Mononuclear cell (primary cell): ENCODE data around the gene YES1. TPM values are rescaled to one million over a fixed set of nuclear protein-coding genes. Genes with fewer than 3 reads are reported as not detected.
"Not testable (repeated sequence)": the region's sequence is repeated elsewhere in the genome, so short reads cannot be mapped to it uniquely, and the experiment has no call there.

Experiments used
- H3K27me3 ChIP-seq: 2 replicates; pipeline ENCODE4 v1.6.0; 2011; ENCODE audit warnings: low read length, control low read depth; ENCODE audit not compliant: insufficient read depth
- H3K4me1 ChIP-seq: 2 replicates; pipeline ENCODE4 v1.5.1; 2011; ENCODE audit warnings: mild to moderate bottlenecking, low read length, control low read depth; ENCODE audit not compliant: insufficient read depth
- H3K4me3 ChIP-seq: 2 replicates; pipeline ENCODE4 v1.5.1; 2011; ENCODE audit warnings: mild to moderate bottlenecking, low read length, moderate library complexity
- H3K9me3 ChIP-seq: 2 replicates; pipeline ENCODE4 v1.5.1; 2011; ENCODE audit warnings: low read depth, mild to moderate bottlenecking, control low read depth, low read length
- total RNA-seq: library from RNA; depleted of rRNA; stranded (reverse); fragments of >200 nt; gene quantifications from one replicate; pipeline ENCODE4 v1.2.3, GENCODE V29; 2012

The YES1 gene
- total RNA-seq, 1 donor: 53.4 TPM

DNA sequence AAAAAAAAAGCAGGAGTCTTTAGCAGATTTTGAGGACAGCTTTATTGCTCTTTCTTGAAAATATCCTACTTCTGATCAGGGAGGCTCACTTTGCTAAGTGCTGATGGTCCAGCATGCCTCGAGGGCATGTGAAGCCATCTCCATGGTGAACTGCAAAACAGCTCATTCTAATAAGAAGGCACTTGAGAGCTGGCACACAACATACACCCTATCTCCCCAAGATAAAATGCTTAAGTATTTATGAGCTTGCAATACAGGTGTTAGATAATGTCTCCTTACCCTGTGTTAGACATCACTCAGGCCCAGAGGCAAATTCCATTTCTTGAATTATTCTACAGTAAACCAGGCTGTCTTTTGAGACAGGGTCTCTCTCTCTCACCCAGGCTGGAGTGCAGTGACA, 102.3 kb downstream of the YES1 start:
- Histone ChIP-seq H3K9me3 (no peaks in the 10 kb centered on the region), H3K4me1 (peaks cover 15% of the 10 kb centered on the region), H3K4me3 (no peak overlapping the region), H3K27me3 (peaks cover 3% of the 10 kb centered on the region)

GRCh38 chr18:708096-708495, 103.9 kb downstream of the YES1 start:
- H3K27me3 ChIP-seq: peaks cover 3% of the 10 kb centered on the region
- no peak overlapping the region for H3K4me3 ChIP-seq
- H3K4me1 ChIP-seq: peaks cover 15% of the 10 kb centered on the region
- no peaks in the 10 kb centered on the region for H3K9me3 ChIP-seq

GRCh38 chr18:706405-706804, 105.6 kb downstream of the YES1 start:
- H3K4me3 ChIP-seq: no peak overlapping the region

GRCh38 chr18:703213-703967, 108.7 kb downstream of the YES1 start:
- H3K4me3 ChIP-seq: no peak overlapping the region
- H3K9me3 ChIP-seq: no peaks in the 10 kb centered on the region
- no peaks in the 10 kb centered on the region for H3K27me3 ChIP-seq
- H3K4me1 ChIP-seq: no peaks in the 10 kb centered on the region

More at GRCh38 chr18:706405-706804, 105.6 kb downstream of the YES1 start:
- no peaks in the 10 kb centered on the region for H3K27me3 ChIP-seq
- peaks cover 8% of the 10 kb centered on the region for H3K4me1 ChIP-seq
- no peaks in the 10 kb centered on the region for H3K9me3 ChIP-seq

DNA sequence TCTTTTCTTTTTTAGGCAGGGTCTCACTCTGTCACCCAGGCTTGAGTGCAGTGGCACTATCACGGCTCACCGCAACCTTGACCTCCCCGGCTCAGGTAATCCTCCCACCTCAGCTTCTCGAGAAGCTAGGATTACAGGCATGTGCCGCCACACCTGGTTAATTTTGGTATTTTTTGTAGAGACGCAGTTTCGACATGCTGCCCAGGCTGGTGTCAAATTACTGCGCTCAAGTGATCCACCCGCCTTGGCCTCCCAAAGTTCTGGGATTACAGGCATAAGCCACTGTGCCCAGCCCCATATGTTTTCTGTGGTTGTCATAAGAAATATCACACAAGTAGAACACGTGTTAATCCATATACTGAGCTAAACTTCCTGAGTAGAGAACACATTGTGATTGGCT, 114.2 kb downstream of the YES1 start:
- no peaks in the 10 kb centered on the region for H3K27me3 ChIP-seq
- no peaks in the 10 kb centered on the region for H3K9me3 ChIP-seq
- H3K4me3 ChIP-seq: no peak overlapping the region
- no peaks in the 10 kb centered on the region for H3K4me1 ChIP-seq

- H3K4me3 ChIP-seq: no peak overlapping the region
- no peaks in the 10 kb centered on the region for H3K27me3 ChIP-seq
- H3K4me1 ChIP-seq: no peaks in the 10 kb centered on the region
- no peaks in the 10 kb centered on the region for H3K9me3 ChIP-seq
Observed at GRCh38 chr18:697012-697411, 115.0 kb downstream of the YES1 start.

- H3K9me3 ChIP-seq: no peaks in the 10 kb centered on the region
- H3K27me3 ChIP-seq: no peaks in the 10 kb centered on the region
- no peak overlapping the region for H3K4me3 ChIP-seq
- no peaks in the 10 kb centered on the region for H3K4me1 ChIP-seq
Observed at GRCh38 chr18:693466-694187, 118.4 kb downstream of the YES1 start.

GRCh38 chr18:692824-693223, 119.2 kb downstream of the YES1 start:
- Histone ChIP-seq H3K4me1 (no peaks in the 10 kb centered on the region), H3K27me3 (no peaks in the 10 kb centered on the region), H3K4me3 (no peak overlapping the region), H3K9me3 (no peaks in the 10 kb centered on the region)

DNA sequence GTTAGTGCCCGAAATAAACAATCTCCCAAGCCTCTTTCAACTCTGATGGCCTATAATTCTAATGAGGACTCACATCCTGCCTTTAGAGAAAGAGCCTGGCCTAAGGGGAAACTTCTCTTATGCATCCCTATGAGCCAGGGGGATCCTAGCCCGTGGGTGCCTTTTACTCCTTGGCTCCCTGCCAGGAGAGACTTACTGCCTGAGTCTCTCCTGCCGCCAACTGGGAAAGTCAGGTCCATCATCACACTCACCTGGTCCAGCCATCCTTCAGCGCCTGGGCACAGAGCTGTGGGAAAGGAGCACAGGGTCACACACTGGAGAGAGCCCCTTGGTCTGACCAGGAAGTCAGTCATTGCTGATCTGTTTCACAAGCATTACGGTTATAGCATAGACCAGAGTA, 123.7 kb downstream of the YES1 start:
- Histone ChIP-seq H3K9me3 (no peaks in the 10 kb centered on the region), H3K27me3 (no peaks in the 10 kb centered on the region)

DNA sequence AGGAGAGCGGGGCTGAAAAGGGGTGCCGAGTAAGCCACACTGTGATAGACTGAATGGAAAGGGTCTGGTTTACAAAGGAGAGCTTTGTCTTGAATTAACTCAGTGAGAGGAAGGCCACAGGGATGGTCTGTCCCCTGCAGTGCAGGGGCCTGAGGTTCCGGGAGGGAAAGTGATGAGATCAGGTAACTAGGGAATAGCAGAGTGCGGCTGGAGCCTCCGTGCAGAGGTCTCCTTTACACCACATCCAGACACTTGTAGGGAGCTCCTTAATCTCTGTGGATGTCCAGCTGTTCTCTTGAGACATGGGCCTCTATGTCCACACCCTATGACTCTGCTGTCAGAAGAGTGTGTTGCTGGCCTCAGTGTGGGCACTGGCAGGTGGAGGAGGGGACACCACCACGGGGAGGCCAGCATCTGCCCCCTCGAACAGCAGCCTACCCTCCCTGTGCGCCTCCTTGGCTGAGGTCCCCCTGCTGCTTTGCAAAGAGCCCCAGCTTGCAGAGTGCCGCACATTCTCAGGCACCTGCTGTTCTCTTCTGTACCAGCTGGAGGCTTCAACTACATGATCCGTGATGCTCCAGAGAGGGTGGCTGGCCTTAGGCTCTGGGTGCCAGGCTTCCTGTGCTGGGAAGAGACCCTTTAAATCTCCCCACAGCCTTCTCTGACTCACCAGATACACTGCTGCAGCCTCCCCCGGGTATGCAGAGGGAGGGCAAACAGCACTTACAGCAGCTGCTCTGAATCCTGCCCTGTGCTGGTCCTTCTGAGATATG, 125.5 kb downstream of the YES1 start:
- Histone ChIP-seq H3K9me3 (no peaks in the 10 kb centered on the region), H3K27me3 (no peaks in the 10 kb centered on the region), H3K4me3 (no peak overlapping the region), H3K4me1 (peaks cover 10% of the 10 kb centered on the region)

More for the DNA sequence above, 123.7 kb downstream of the YES1 start:
- no peak overlapping the region for H3K4me3 ChIP-seq
- no peaks in the 10 kb centered on the region for H3K4me1 ChIP-seq

DNA sequence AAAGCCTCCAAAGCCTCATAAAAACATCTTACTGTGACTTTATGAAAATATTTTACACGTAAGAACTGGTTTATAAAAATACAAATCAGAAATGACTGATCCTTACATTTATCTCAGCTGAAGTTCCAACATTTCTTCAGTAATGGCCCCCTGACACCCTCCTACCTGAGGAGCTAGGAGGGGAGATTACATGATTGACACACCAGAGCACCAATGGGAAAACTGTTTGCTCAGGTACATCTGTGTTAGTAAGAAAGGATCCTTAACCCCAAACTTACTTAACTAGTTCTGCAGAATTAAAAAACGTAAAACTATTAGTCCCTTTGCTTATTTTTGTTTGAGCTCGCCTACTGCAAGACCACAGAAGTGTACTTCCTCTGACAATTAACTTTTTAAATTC, 126.6 kb downstream of the YES1 start:
- H3K4me3 ChIP-seq: no peak overlapping the region
- no peaks in the 10 kb centered on the region for H3K27me3 ChIP-seq
- H3K9me3 ChIP-seq: no peaks in the 10 kb centered on the region
- peaks cover 10% of the 10 kb centered on the region for H3K4me1 ChIP-seq

DNA sequence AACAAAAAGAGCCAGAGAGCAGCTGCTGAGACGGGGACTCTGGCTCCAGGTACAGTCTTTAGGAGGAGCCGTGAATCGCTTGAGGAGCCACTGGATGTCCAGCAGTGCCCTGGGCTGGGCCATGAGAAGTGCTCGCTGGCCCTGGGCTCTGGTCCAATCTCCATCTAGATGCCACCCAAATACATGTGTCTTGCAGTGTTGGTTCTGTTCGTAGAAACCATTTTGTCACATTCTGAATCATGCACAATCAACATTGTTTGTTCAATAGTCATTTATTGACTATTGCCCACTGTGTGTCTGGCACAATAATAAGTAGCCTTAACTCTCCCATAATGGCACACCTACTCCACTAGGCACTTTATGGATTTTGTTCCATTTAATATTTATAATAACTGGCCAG, 128.5 kb downstream of the YES1 start:
- Histone ChIP-seq H3K27me3 (no peaks in the 10 kb centered on the region), H3K9me3 (no peaks in the 10 kb centered on the region), H3K4me1 (peaks cover 10% of the 10 kb centered on the region), H3K4me3 (no peak overlapping the region)

DNA sequence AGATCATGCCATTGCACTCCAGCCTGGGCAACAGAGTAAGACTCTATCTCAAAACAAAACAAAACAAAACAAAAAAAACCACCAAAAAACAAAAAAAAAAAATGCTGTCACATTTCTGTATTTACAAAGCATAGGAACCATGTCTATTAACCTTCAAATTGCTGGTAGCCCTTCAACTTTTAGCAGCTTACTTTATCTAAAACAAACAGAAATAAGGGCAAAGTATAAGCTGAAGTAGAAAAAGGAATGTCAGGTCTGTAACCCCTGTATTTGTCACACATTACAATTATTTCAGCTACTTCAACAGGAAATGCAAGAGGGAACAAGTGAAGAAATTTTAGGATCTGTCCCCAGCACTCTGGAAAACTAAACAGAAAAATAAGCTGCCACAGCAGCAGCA, 129.2 kb downstream of the YES1 start:
- H3K4me1 ChIP-seq: peaks cover 10% of the 10 kb centered on the region
- no peak overlapping the region for H3K4me3 ChIP-seq
- no peaks in the 10 kb centered on the region for H3K27me3 ChIP-seq
- no peaks in the 10 kb centered on the region for H3K9me3 ChIP-seq

DNA sequence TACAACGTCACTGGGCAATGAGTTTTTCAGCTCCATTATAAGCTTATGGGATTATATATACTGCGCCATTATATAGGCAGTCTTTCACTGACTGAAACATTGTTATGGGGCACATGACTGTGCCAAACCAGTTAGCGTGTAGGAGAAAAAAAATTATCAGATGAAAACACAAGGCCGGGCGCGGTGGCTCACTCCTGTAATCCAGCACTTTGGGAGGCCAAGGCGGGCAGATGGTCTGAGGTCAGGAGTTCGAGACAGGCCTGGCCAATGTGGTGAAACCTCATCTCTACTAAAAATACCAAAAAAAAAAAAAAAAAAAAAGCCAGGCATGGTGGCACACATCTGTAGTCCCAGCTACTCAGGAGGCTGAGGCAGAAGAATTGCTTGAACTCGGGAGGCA, 129.6 kb downstream of the YES1 start:
- H3K4me1 ChIP-seq, H3K4me3 ChIP-seq, H3K9me3 ChIP-seq, H3K27me3 ChIP-seq: not testable (repeated sequence)

DNA sequence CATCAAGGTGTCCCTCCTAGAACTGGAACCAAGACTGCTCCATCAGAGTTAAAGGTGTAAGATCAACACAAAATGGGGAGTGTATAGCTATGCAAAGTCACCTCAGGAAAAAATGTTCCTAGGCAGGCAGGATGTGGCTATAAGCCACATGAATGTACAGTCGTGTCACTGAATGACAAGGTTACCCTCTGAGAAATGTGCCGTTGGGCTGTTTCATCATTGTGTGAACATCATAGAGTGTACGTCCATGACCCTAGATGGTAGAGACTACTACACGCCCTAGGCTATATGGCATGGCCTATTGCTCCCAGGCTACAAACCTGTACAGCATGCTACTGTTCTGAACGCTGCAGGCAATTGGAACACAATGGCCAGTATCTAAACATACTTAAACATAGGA, 130.1 kb downstream of the YES1 start:
- no peak overlapping the region for H3K4me3 ChIP-seq

More for the DNA sequence above, 130.1 kb downstream of the YES1 start:
- no peaks in the 10 kb centered on the region for H3K27me3 ChIP-seq
- H3K9me3 ChIP-seq: no peaks in the 10 kb centered on the region
- H3K4me1 ChIP-seq: peaks cover 10% of the 10 kb centered on the region
